Rectal smooth muscle tissue (tissue), 1 donor: Measurements from ENCODE around the gene GATD1.

Source experiments
- H3K27ac ChIP-seq: one replicate; pipeline ENCODE4 v1.7.0; 2013; ENCODE audit warnings: low read depth, low read length, inconsistent platforms
- H3K27me3 ChIP-seq: one replicate; pipeline ENCODE4 v1.7.0; 2013; ENCODE audit warnings: low read length; ENCODE audit not compliant: control insufficient read depth, insufficient read depth
- H3K36me3 ChIP-seq: one replicate; pipeline ENCODE4 v1.7.0; 2013; ENCODE audit warnings: low read length; ENCODE audit not compliant: control insufficient read depth, insufficient read depth
- H3K4me1 ChIP-seq: one replicate; pipeline ENCODE4 v1.7.0; 2013; ENCODE audit warnings: low read length; ENCODE audit not compliant: control insufficient read depth, insufficient read depth
- H3K4me3 ChIP-seq: one replicate; pipeline ENCODE4 v1.7.0; 2013; ENCODE audit warnings: low read length
- H3K9ac ChIP-seq: one replicate; pipeline ENCODE4 v1.7.0; 2013; ENCODE audit warnings: low read length

The GATD1 gene

DNA sequence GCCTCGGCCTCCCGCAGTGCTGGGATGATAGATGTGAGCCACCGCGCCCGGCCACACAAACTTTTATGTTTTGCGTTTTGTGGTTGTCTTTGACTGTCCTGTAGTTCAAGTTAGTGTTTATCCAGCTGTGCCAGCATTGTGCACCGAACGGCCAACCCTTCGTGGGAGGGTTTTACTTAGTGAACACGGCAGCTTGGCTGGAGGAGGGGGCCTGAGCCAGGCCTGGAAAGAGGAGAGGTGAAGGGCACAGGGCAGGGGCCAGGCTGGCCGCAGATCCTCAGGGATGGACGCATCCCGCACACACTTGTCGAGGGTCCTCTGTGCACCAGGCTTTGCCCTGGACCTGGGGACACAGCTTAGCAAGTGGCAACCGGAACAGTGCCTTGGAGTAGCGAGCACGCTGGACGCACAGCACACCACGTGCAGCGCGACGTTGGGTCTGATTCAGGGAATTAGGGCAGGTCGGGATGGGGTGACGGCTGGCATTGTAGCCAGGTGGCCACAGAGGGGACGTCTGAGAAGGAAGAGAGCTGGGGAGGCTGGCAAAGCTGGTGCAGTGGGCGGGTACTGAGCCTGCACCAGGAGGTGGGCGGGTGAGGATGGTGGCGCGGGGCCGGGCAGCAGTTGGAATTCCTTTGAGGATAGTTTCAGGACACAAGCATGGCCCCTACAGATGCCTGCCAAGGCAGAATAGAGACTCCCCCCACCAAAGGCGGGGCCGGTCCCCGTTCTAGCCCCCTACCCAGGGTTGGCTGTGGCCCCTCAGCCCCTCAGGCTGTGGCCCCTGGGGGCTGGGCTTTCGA, 57.9 kb downstream of the GATD1 start:
- Histone ChIP-seq H3K4me3 (no peak overlapping the region), H3K9ac (no peak overlapping the region), H3K36me3 (no peaks in the 10 kb centered on the region), H3K27me3 (peaks cover 2% of the 10 kb centered on the region), H3K27ac (no peak overlapping the region), H3K4me1 (no peaks in the 10 kb centered on the region)
